ENCODE data around the gene PREX1. TPM values are rescaled to one million over a fixed set of nuclear protein-coding genes. Genes with fewer than 3 reads are reported as not detected.

Gene PREX1
- total RNA-seq, 1 donor from 2014 or later = 66.0 TPM

GRCh38 chr20:48839154-48839917 lies 11.5 kb upstream of the PREX1 start:
- H3K27me3 ChIP-seq = no peaks in the 10 kb centered on the region
- no peaks in the 10 kb centered on the region for H3K36me3 ChIP-seq
- DNase-seq (no peak), ATAC-seq (peak; percentile 66)
- intact Hi-C loops (cut with DNase I) = no loop called here
- H3K27ac ChIP-seq = no peak overlapping the region
- no peaks in the 10 kb centered on the region for H3K9me3 ChIP-seq
- TF ChIP-seq CTCF (IDR thresholded peaks at IDR 0.05) = no peak
- H3K4me1 ChIP-seq = no peaks in the 10 kb centered on the region
- no peak overlapping the region for H3K4me3 ChIP-seq

GRCh38 chr20:48837014-48837413 lies 9.2 kb upstream of the PREX1 start:
- Histone ChIP-seq H3K27me3 (no peaks in the 10 kb centered on the region), H3K9me3 (no peaks in the 10 kb centered on the region), H3K27ac (no peak overlapping the region), H3K4me1 (peaks cover 12% of the 10 kb centered on the region), H3K36me3 (no peaks in the 10 kb centered on the region), H3K4me3 (no peak overlapping the region)
- ATAC-seq (no peak), DNase-seq (no peak)
- no peak for TF ChIP-seq CTCF (IDR thresholded peaks at IDR 0.05)
- intact Hi-C loops (cut with DNase I) = no loop called here

GRCh38 chr20:48835390-48835789 lies 7.6 kb upstream of the PREX1 start:
- intact Hi-C loops (cut with DNase I) = no loop called here
- no peak for TF ChIP-seq CTCF (IDR thresholded peaks at IDR 0.05)
- ATAC-seq (no peak), DNase-seq (no peak)
- no peaks in the 10 kb centered on the region for H3K36me3 ChIP-seq
- H3K27ac ChIP-seq = no peak overlapping the region
- H3K4me1 ChIP-seq = peaks cover 25% of the 10 kb centered on the region
- H3K27me3 ChIP-seq = no peaks in the 10 kb centered on the region
- H3K4me3 ChIP-seq = no peak overlapping the region
- no peaks in the 10 kb centered on the region for H3K9me3 ChIP-seq

GRCh38 chr20:48834278-48834677 lies 6.5 kb upstream of the PREX1 start:
- Histone ChIP-seq H3K27ac (no peak overlapping the region), H3K4me3 (no peak overlapping the region), H3K36me3 (no peaks in the 10 kb centered on the region), H3K27me3 (no peaks in the 10 kb centered on the region), H3K9me3 (no peaks in the 10 kb centered on the region), H3K4me1 (peaks cover 25% of the 10 kb centered on the region)
- ATAC-seq = no peak
- no peak for DNase-seq
- intact Hi-C loops (cut with DNase I) = no loop called here
- TF ChIP-seq CTCF (IDR thresholded peaks at IDR 0.05) = no peak

GRCh38 chr20:48832405-48832730 lies 4.6 kb upstream of the PREX1 start:
- Histone ChIP-seq H3K36me3 (no peaks in the 10 kb centered on the region), H3K27me3 (no peaks in the 10 kb centered on the region), H3K9me3 (no peaks in the 10 kb centered on the region), H3K4me1 (peaks cover 34% of the 10 kb centered on the region), H3K4me3 (no peak overlapping the region), H3K27ac (peak overlapping the region; percentile 24)
- no peak for TF ChIP-seq CTCF (IDR thresholded peaks at IDR 0.05)
- intact Hi-C loops (cut with DNase I) = no loop called here
- ATAC-seq (peak; percentile 42), DNase-seq (no peak)

Measured in upper lobe of right lung (tissue), 1 donor.